Large intestine (tissue), 3 donors: ENCODE measurements around the gene FUT2. TPM values are rescaled to one million over a fixed set of nuclear protein-coding genes. Genes with fewer than 3 reads are reported as not detected.

ENCODE experiments used
- DNase-seq, 2 donors: peaks; one replicate each; pipeline versions ENCODE4 v3.0.0 to v3.0.0-alpha.2; 2013
- H3K27ac ChIP-seq: one replicate; pipeline ENCODE4 v1.5.1; 2013; ENCODE audit warnings: low read length
- H3K27me3 ChIP-seq: 2 replicates; pipeline ENCODE4 v1.6.1; 2013; ENCODE audit warnings: low read length; ENCODE audit not compliant: control insufficient read depth, insufficient read depth
- H3K36me3 ChIP-seq: 2 replicates; pipeline ENCODE4 v1.6.1; 2013; ENCODE audit warnings: low read length; ENCODE audit not compliant: control insufficient read depth, insufficient read depth
- H3K4me1 ChIP-seq: one replicate; pipeline ENCODE4 v1.6.1; 2013; ENCODE audit warnings: low read length; ENCODE audit not compliant: control insufficient read depth, insufficient read depth
- H3K4me3 ChIP-seq: one replicate; pipeline ENCODE4 v1.5.1; 2013; ENCODE audit warnings: low read length
- H3K9me3 ChIP-seq: one replicate; pipeline ENCODE4 v1.6.1; 2013; ENCODE audit warnings: mild to moderate bottlenecking, low read depth, low read length, moderate library complexity; ENCODE audit not compliant: control insufficient read depth
- WGBS: methylation state at CpG from one replicate; pipeline ENCODE4 v1.1.5; 2013; ENCODE audit warnings: low lambda C conversion rate; ENCODE audit not compliant: insufficient coverage; 5-methylcytosine and 5-hydroxymethylcytosine counted together
- polyA plus RNA-seq: library from polyadenylated mRNA; unstranded; fragments of 120-200 nt; gene quantifications from one replicate; pipeline ENCODE4 v1.2.1, GENCODE V29; 2013

The FUT2 gene
- polyA plus RNA-seq, 1 donor = 105 TPM

DNA sequence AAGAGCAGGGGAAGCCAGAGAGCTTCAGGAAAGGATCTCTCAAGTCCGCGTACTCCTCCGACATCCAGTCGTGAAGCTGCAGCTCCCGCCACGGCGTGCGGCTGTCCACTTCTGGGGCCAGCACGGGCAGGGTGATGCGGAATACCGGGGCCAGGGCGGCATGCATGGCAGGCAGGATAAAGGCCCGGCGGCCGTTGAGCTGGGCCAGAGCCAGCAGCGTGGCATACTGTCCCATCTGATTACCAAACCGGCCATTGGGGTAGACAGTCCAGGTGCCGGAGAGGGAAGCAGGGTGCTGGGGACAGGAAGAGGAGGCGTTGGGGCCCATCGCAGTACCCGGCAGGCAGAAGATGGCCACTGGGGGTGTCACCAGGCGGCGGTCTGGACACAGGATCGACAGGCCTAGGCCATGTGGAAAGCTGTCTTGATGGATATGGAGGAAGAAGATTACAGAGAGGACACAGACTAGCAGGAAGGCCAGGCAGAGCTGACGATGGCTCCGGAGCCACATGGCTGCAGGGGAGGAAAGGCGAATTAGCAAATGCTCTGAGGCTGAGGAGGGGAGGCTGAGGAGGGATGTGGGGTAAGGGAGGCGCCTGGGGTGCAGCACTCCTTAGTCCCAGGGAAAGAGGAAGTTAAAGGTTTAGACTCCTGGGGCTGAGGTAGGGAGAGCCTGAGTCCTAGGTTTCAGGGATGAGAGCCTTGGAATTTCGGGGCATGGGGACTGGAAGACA lies 55.2 kb downstream of the FUT2 start:
- peaks cover 11% of the 10 kb centered on the region for H3K9me3 ChIP-seq
- H3K27me3 ChIP-seq = peaks cover 42% of the 10 kb centered on the region
- H3K4me3 ChIP-seq = no peak overlapping the region
- no peak for DNase-seq
- no CpG with 5 or more reads among the region's 29 CpGs for WGBS
- H3K36me3 ChIP-seq = peaks cover 2% of the 10 kb centered on the region
- no peak overlapping the region for H3K27ac ChIP-seq
- H3K4me1 ChIP-seq = peaks cover 13% of the 10 kb centered on the region

DNA sequence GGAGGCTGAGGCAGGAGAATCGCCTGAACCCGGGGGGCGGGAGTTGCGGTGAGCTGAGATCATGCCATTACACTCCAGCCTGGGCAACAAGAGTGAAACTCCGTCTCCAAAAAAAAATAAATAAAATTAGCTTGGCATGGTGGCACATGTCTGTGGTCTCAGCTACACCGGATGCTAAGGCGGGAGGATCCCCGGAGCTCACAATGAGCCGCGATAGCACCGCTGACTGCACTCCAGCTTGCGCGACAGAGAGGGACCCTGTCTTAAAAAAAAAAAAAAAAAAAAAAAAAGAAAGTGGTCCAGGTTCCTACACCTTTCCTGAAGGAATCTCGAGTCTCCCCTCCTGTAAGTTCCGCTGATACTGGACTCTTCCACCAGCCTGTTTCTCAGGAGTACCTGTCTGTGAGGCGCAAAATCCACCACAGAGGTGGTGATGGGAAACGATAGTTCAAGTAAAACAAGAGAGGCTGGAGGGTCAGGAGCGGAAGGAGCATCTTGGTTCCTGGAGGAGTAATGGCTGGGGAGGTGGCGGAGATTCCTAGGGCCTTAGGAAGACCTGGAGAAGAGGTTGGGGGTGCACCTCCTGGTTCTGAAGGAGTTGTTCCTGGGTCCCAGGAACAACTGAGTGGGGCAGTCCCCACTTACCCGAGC lies 56.2 kb downstream of the FUT2 start:
- Histone ChIP-seq H3K36me3 (peaks cover 2% of the 10 kb centered on the region), H3K27me3 (peaks cover 31% of the 10 kb centered on the region), H3K4me1 (peaks cover 13% of the 10 kb centered on the region), H3K4me3 (peak overlapping the region; percentile 35), H3K9me3 (peaks cover 11% of the 10 kb centered on the region), H3K27ac (no peak overlapping the region)
- DNase-seq = no peak
- no CpG with 5 or more reads among the region's 20 CpGs for WGBS

DNA sequence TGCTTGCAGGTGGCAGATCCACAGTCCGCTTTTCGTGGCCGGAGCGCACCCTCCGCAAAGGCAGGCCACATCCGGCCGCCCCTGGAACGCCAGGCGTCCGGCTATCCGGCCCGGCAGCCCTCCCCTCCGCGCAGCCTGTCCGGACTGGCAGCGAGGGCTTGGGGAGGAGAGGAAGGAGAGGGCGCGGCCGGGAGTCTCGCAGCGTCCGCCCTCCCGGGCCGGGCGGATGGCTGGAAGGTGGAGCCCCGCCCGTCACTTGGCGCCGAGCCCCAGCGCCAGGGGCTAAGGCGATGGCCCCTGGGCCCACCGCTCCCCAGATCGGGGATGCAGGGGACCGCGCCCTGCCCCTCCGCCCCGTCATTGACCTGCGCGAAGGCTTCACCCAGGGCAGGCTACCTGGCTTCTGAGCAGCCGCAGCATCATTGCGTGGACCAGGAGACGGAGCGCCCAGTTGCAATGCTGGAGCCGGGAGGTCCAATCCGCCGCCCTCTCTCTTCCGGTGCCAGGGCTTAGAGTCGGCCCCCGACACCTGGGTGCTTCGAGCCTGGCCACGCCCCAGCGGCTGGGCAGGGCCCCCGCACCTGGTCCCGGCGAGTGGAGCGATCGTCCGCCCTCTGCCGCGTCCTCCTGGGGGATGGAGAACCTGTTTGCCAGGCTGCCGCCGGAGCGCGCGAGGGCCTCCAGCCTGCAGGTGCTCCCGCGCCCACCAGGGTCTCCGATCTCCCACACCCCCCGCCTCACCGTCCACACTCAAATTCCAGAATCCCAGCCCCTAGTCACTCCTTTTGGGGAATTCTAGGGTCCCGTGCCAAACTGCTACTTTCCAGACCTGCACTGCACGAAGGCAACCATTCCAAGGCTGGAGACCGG lies 57.0 kb downstream of the FUT2 start, which contains the start of gene FUT1:
Gene FUT1, minus strand, starts transcription at position 146 of the 870 bp plus-strand sequence. CDS start 1,360 bp downstream, outside the sequence.
- Histone ChIP-seq H3K4me1 (peaks cover 13% of the 10 kb centered on the region), H3K4me3 (peak within 1 kb of the TSS; percentile 35), H3K27ac (peak within 1 kb of the TSS; percentile 60), H3K36me3 (peaks cover 2% of the 10 kb centered on the region), H3K9me3 (peaks cover 11% of the 10 kb centered on the region), H3K27me3 (peaks cover 31% of the 10 kb centered on the region)
- DNase-seq = peak; percentile 83 to 92
- no CpG with 5 or more reads among the region's 73 CpGs for WGBS

DNA sequence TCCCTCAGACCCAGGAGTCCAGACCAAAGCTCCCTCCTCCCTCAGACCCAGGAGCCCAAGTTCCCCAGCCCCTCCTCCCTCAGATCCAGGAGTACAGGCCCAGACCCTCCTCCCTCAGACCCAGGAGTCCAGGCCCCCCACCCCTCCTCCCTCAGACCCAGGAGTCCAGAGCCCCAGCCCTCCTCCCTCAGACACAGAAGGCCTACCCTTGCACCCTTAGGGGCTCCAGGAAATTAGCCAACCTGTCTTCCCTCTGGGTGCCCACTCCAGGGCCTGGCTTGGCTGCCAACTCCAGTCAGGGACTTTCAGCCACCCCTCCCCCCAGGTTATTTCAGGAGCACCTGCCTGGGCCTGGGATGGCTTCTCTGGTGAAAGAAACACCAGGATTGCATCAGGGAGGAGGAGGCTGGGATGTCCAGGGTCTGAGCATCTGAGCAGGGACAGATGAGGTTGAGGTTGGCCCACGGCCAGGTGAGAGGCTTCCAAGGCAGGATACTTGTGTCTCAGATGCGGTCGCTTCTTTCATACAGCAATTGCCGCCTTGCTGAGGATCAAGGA lies 59.4 kb downstream of the FUT2 start, which contains the start of gene FGF21:
Gene FGF21, plus strand, starts transcription at position 441 of the 558 bp plus-strand sequence. CDS start 713 bp downstream, outside the sequence.
- Histone ChIP-seq H3K4me1 (peaks cover 13% of the 10 kb centered on the region), H3K9me3 (peaks cover 11% of the 10 kb centered on the region), H3K4me3 (no peak within 1 kb of the TSS), H3K27ac (no peak within 1 kb of the TSS), H3K27me3 (peaks cover 30% of the 10 kb centered on the region), H3K36me3 (peaks cover under 1% of the 10 kb centered on the region)
- DNase-seq = no peak
- WGBS = no CpG with 5 or more reads among the region's 4 CpGs

Other genes starting within 250 kb of the FUT2 start
- 19.3 TPM for gene GRWD1, start 250.0 kb upstream of the FUT2 start, polyA plus RNA-seq
- gene KCNJ14, start 240.4 kb upstream of the FUT2 start, polyA plus RNA-seq = 0.70 TPM
- gene CYTH2, start 226.6 kb upstream of the FUT2 start, polyA plus RNA-seq = 63.8 TPM
- gene LMTK3, start 184.1 kb upstream of the FUT2 start, polyA plus RNA-seq = 7.2 TPM
- gene SULT2B1, start 143.8 kb upstream of the FUT2 start, polyA plus RNA-seq = 1.0 TPM
- gene SPACA4, start 89.2 kb upstream of the FUT2 start, polyA plus RNA-seq = 4.2 TPM
- 77.5 TPM for gene FAM83E, start 80.9 kb upstream of the FUT2 start, polyA plus RNA-seq
- gene RPL18, start 76.8 kb upstream of the FUT2 start, polyA plus RNA-seq = 2,091 TPM
- 20.1 TPM for gene SPHK2, start 76.5 kb upstream of the FUT2 start, polyA plus RNA-seq
- 4.0 TPM for gene DBP, start 58.6 kb upstream of the FUT2 start, polyA plus RNA-seq
- gene CA11, start 49.8 kb upstream of the FUT2 start, polyA plus RNA-seq = 10.1 TPM
- gene NTN5, start 23.0 kb upstream of the FUT2 start, polyA plus RNA-seq = 0.42 TPM
- gene MAMSTR, start 23.8 kb downstream of the FUT2 start, polyA plus RNA-seq = 4.1 TPM
- gene RASIP1, start 44.6 kb downstream of the FUT2 start, polyA plus RNA-seq = 6.9 TPM
- 0.40 TPM for gene IZUMO1, start 50.9 kb downstream of the FUT2 start, polyA plus RNA-seq
- gene FUT1, start 56.7 kb downstream of the FUT2 start, polyA plus RNA-seq = 1.3 TPM
- not detected for gene FGF21, start 59.6 kb downstream of the FUT2 start, polyA plus RNA-seq
- gene BCAT2, start 115.1 kb downstream of the FUT2 start, polyA plus RNA-seq = 76.4 TPM
- 78.1 TPM for gene HSD17B14, start 140.5 kb downstream of the FUT2 start, polyA plus RNA-seq
- 14.5 TPM for gene PLEKHA4, start 172.6 kb downstream of the FUT2 start, polyA plus RNA-seq
- 80.5 TPM for gene PPP1R15A, start 176.4 kb downstream of the FUT2 start, polyA plus RNA-seq
- 0.28 TPM for gene TULP2, start 202.8 kb downstream of the FUT2 start, polyA plus RNA-seq
- 237 TPM for gene NUCB1, start 204.3 kb downstream of the FUT2 start, polyA plus RNA-seq
- 5.2 TPM for gene DHDH, start 237.7 kb downstream of the FUT2 start, polyA plus RNA-seq